OCI-LY3 (cell line): ENCODE data around the gene SCPEP1.

Experiments
- CTCF ChIP-seq: fragments of 200-600, 300-600 bp; sonication (generic); IDR thresholded peaks from 2 replicates; pipeline ENCODE4 v1.5.1; 2014; ENCODE audit warnings: antibody characterized with exemption, low read length, low read depth
- EZH2phosphoT487 ChIP-seq: fragments of 200-600 bp; shearing (Covaris generic); IDR thresholded peaks from 2 replicates; pipeline ENCODE4 v1.6.1; 2018; ENCODE audit warnings: antibody characterized with exemption, mixed run types, low read depth

DNA sequence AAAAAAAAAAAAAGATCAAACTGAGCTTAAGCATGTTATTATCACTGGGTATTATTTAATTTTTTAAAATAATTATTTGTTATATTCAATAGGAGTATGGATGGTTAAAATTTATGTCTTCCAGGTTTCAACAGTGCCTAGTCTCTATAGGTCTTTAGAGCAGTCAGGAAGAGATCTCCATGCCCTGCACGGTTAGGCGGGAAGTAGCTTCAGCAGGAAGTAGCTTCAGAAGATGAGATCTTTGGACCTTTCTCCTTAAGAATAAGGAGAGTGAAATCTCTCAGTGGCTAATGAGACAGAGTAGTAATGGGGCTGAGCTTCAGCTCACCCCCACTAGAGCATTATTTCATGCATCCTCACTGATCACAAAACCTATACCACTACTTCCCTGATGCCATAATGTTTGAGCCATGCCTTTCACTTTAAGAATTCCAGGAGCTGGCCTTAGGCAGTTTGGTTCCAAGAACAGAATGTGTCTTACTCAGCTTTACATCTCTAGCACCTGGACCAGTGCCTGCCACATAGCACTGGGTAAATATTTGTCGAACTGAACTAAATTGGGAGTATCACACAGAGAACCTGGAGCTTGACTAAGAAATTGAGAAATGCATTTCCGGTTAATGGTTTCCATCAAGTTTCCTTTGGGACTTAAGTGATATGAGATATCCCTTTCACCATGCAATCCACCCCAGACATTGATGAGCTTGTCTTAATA lies 43.5 kb downstream of the SCPEP1 start:
- TF ChIP-seq CTCF (no peak), EZH2phosphoT487 (no peak)
